IPS DF 4.7 (cell line): ENCODE measurements around the gene OGA.

ENCODE experiments used
- DNase-seq: peaks from one replicate; pipeline ENCODE4 v3.0.0-alpha.2; 2013; ENCODE audit warnings: low spot score; ENCODE audit errors: extremely low read depth

The OGA gene

DNA sequence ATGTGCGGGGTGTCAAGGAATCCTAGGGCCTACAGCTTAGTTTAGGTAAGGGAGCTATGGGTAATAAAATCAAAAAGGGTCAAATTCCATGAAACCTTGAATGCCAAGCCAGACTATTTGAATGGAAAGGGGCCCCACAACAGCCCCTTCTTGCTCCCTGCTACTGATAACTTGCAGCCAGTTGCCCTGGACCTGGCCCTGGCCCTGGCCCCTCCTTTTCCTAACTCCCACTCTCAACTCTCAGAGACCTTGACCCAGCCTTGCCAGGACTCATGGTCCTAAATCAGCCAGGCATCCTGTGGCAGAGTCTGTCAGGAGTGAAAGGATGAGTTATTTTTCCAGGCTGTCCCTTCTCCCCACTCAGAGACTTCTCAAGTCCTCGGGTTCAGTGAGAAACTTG, 19.5 kb upstream of the OGA start:
- DNase-seq, result no peak

GRCh38 chr10:101835362-101835761, 17.1 kb upstream of the OGA start:
- no peak for DNase-seq

- DNase-seq, result no peak
These were observed 16.1 kb upstream of the OGA start for GRCh38 chr10:101834341-101834740.

DNA sequence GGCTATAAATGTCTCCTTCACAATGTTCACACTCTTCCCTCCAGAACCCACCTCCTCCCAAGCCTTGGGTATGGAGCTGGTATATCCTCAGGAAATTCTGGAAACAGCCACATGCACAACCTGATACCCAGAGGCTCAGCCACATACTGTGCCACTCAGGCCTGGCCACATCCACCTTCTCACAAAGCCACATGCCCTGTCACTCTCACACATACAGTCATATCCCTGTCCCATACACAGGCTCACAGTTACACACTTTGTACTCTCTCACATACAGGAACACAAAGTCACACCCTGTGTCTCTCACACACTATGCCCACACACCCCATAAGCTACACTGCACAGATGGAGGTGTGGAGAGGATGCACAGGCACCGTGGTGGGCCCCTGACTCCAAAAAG, 15.2 kb upstream of the OGA start:
- DNase-seq, result no peak

GRCh38 chr10:101832325-101832771, 14.1 kb upstream of the OGA start:
- no peak for DNase-seq

DNA sequence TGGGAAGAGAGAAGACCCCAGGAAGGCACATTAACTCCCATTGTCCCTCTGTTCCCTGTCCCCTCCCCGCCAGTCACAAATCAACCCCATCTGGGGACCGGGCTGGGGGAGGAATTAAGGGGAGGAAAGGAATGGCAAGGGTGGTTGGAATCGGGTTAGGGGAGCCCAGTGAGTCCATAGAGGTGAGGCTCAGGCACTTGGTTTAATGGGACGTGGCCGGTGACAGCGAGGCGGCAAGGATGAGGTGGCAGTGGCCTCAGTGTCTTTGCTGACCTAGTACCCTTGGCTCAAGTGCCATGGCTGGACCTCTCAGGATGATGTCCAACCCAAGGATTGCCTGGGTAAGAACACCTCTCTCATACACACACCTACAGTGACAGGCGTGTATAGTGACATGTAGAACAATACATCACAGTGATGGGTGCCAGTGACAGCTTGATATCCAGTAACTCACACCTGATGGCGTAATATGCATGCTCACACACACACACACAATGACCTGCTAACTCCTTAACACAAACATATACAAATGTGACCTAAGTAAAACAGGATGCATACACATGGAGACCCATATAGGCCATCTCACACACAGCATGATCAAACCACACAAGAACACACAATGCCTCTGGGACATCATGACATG, 13.0 kb upstream of the OGA start:
- no peak for DNase-seq

DNA sequence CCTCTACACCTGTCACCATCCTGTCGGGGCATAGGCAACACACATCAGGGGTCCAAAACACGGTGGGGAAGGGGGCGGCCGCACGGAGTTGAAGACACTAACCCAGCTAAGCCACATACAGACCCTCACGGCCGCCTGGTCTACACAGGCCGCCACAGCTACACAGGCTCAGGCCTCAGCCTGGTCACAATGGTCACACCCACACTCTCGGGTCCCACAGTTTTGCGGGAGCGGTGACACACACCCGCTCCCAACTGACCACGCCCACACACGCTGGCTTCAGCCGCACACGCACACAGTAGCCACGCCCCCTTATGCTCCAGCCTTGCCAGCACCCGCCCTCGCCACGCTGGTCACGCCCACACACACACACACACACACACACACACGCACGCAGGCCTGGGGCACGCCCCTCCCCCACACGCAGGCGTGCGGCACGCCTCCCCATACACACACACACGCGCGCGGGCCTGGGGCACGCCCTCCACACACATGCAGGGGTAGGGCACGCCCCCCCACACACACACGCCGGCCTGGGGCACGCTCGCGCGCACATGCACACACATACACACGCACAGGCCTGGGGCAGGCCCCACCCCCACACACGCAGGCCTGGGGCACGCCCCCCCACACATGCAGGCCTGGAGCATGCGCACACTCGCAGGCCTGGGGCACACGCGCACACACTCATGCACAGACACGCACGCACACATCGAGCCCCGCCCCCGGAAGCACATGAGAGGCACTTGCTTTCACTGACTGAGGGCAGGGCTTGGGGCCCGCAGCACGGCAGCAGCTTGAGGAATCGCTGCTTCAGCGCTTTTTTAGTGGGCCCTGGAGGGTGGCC, 12.3 kb upstream of the OGA start:
- no peak for DNase-seq

DNA sequence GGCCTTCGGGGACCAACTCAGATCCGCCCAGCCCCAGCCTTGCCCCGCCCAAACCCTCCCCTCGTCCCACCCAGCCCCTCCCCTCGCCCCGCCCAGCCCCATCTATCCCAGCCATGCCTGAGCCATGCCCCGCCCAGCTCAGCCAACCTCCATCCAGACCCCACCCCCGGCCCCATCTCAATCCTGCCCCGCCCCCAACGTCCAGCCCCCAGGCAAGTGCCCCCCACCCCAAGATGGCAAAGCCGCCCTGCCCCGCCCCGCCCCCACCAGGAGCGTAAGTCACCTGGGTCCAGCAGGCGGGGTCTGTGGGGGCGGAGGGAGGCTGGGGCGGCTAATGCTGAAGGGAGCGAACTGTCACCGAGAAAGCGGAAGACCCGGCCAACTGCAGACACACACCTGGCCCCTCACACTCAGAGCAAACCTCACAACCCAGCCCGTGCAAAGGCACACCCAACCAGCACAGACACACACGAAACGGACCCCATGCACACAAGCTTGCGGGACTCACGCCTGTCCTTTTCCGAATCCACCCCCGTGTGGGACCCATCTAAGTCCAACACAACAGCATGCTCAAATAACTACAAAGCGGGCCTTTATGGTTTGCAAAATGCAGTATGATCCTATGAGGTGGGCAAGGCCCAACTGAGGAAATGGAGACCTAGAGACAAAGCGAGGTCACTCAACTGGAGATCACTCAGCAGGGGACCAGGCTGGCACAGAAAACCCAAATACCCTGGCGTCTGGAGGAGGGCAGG, 11.5 kb upstream of the OGA start:
- DNase-seq, result no peak

DNA sequence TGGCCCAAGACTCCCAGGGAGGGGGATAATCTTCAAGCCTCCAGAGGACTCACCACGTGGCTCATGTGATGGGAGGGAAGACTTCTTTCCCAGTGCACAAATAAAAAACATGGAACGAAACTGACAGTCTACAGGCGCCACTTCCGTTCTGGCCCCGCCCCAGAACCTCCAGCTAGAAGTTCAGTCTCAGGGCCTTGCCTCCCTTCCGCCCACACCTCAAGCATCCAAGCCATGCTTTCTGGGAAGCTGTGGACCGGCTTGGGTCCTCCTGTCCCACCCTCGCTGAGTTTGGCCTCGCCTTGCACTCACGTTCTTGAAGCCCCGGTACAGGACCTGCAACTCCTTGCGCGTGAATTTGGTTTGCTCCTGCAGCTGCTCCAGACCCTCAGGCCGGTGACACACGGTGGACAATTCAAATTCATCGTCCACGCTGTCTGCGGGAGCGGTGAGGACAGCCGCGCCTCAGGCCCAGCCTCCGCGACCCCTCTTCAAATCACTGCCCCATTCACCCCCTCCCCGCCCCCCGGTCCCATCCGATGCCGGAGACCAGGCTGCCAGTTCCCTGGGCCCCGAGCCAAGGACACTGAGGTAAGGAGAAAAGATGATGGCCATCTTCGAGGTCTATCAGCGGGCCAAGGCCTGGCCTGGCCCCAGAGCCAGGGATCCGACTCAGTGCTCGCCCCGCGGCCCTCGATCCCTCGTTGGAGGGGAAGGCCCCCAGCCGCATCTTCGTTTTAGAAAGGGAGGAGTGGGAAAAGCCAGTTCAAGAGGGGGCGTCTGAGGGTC, 10.7 kb upstream of the OGA start:
- DNase-seq, result no peak

DNA sequence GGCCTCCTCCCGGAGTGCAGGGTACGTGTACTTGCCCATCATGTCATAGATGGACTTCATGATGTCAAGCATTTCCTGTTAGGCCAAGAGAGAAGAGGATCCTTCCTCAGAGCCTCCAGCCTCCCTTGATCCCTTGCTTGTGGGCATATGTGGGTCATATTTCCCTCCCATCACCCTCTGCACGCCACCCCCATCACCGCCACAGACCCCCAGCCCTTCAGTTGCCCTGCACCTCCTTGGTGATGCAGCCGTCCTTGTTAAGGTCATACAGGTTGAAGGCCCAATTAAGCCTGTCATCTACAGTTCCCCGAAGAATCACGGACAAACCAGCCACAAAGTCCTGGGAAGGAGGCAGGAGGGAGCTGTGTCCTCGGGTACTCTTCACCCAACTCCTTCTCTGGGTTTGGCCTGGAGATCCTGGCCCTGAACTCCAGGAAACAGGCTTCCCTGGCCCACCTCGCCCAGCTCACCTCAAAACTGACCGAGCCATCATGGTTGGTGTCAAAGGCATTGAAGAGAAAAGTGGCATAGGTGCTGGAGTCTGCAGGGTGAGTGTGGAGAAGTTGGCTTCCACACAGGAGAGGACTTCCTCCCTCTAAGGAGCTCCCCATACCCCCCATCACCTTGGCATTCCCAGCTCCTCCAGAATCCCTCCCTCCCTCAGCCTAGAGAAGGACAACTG, 9.8 kb upstream of the OGA start:
- no peak for DNase-seq

DNA sequence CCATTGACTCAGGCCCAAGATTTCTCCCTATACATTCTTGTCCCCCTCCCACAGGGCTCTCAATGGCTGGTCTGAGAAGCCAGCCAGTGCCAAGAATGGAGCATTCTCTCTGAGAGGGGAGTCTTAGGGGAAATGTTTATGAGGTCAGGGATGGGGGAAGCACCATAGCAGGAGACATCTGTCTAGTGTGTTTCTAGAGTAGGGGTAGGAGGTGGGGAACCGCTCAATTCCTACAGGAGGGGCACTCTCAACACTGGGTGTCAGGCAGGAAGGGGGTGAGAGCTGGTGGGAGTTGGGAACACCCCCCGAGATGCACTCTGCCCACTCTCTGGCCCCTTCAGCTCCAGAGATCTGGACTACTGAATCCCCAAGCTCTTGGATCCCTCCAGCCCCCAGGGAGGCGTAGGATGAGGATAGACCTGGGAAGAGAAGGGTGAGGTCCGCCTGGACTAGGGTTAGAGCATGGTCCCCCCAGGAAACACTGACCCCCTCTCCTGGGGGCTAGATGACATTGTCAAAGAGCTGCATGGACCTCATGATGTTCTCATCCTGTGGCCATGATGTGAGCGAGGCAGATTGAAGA, 8.7 kb upstream of the OGA start:
- no peak for DNase-seq

- no peak for DNase-seq
These were observed 6.5 kb upstream of the OGA start for GRCh38 chr10:101824736-101825135.

- no peak for DNase-seq
These were observed 809 bp upstream of the OGA start for GRCh38 chr10:101818872-101819633.

- no peak for DNase-seq
These were observed 716 bp downstream of the OGA start for GRCh38 chr10:101817337-101818118.

GRCh38 chr10:101816913-101817336, 1.3 kb downstream of the OGA start:
- DNase-seq, result no peak

GRCh38 chr10:101816376-101816775, 1.9 kb downstream of the OGA start:
- no peak for DNase-seq

DNA sequence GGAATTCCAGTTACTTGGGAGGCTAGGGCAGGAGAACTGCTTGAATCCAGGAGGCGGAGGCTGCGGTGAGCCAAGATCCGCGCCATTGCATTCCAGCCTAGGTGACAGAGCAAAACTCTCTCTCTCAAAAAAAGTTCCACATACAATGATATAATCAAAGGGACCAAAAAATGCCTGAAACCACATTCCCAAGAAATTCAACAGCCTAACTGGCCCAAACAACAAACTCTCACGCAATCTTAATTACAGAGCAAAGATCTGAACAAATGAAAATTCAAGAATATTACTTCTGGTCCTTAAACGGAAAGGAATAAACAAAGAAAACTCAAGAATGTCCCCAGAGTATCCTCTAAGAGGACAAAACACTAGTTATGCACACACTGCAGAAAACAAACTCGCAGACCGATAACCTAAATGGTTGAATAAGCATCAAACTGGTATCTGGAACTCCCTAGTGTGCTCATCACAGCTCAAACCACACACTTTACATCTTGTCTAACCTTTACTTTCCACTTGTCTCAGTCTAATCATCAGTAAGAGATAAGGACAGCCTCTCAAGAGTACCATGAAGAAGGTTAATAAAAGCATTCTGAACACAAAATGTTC, 3.7 kb downstream of the OGA start:
- DNase-seq, result no peak

DNA sequence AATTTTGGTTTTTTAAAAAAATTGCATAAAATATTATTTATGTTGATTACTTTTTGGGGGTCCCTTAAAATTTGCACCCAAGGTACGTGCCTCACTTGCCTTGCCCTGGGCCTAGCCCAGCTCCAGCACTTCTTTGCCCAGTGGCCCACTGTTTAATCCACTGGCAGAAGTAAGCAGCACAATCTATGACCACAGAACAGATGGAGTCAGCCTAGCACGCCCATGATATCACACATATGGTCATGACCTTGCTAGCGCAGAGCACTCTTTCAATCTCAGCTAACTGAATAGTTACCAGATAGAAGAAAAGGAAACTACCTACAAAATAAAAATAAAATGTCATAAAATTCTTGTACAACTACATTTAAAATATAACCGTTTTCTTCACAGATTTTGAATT, 5.6 kb downstream of the OGA start:
- no peak for DNase-seq

DNA sequence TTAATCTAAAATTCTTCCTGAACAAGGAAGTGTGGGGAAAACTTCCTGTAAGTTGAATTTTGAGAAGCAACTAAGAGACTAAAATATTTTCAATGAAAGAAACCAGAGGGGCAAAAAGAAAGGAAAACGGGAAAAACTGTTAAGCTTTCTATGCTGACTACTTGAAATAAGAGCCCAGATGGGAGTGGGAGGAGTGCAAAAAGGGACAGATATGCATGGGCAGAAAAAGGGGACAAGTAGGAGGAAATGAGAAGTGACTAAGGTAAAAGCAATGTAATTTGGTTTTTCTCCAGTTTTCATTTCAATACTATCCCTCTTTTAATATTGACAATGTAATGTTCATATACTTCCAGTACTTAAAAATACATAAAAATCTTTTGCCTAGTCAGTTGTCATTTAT, 11.1 kb downstream of the OGA start:
- DNase-seq, result no peak
